HCT116 (cell line): Measurements from ENCODE around the gene EHD1.

ENCODE experiments used
- CTCF ChIP-seq, 3 experiments: fragments of 200-600 bp in 1 of 3; sonication (generic) in 1 of 3; IDR thresholded peaks in 2 of 3; conservative IDR thresholded peaks in 1 of 3; 2 replicates each; pipeline ENCODE4 v1.5.1; 2012 to 2017; ENCODE audit warnings: low read depth in 2 of 3, low read length in 2 of 3, antibody characterized with exemption in 1 of 3, borderline replicate concordance in 1 of 3, control low read depth in 1 of 3, mild to moderate bottlenecking in 1 of 3, mixed read lengths in 1 of 3, mixed run types in 1 of 3, moderate library complexity in 1 of 3; ENCODE audit not compliant: insufficient read depth in 1 of 3
- EZH2 ChIP-seq: fragments of 200-600 bp; sonication (generic); IDR thresholded peaks from 2 replicates; pipeline ENCODE4 v1.6.1; 2017; ENCODE audit warnings: antibody characterized with exemption, mixed run types
- EZH2phosphoT487 ChIP-seq: fragments of 200-600 bp; IDR thresholded peaks from 2 replicates; pipeline ENCODE4 v1.6.1; 2018; ENCODE audit warnings: antibody characterized with exemption, borderline replicate concordance
- POLR2A ChIP-seq: IDR thresholded peaks from 2 replicates; pipeline ENCODE4 v1.7.0; 2011; ENCODE audit warnings: borderline replicate concordance; ENCODE audit not compliant: insufficient read depth, insufficient read length; ENCODE audit errors: extremely low read depth

GRCh38 chr11:64817476-64817875 is 60.9 kb downstream of the EHD1 start:
- TF ChIP-seq CTCF (IDR thresholded peaks at IDR 0.05 in 2 of 3, conservative IDR thresholded peaks at IDR 0.05 in 1 of 3; ENCODE audit: borderline replicate concordance in 1 of 3, insufficient read depth in 1 of 3, low read depth in 2 of 3, low read length in 2 of 3) (no peak), EZH2 (no peak), EZH2phosphoT487 (no peak), POLR2A (no peak)
